CD14-positive monocyte (primary cell): ENCODE measurements around the gene ICAM2. TPM values are rescaled to one million over a fixed set of nuclear protein-coding genes. Genes with fewer than 3 reads are reported as not detected.

Experiments used
- DNase-seq, 3 donors: peaks; one replicate each; pipeline ENCODE4 v3.0.0-alpha.2; 2011 to 2022
- H2AFZ ChIP-seq: 2 replicates; pipeline ENCODE4 v1.6.0; 2012; ENCODE audit warnings: mild to moderate bottlenecking, low read depth, low read length, inconsistent platforms; ENCODE audit not compliant: insufficient read depth, poor library complexity, severe bottlenecking
- H3K27ac ChIP-seq, 2 donors: 1 replicate in 1 of 2; 2 replicates in 1 of 2; pipeline ENCODE4 v1.5.1; 2012 to 2013; ENCODE audit warnings: low read length in 2 of 2, control low read depth in 1 of 2, inconsistent platforms in 1 of 2, low read depth in 1 of 2, mild to moderate bottlenecking in 1 of 2
- H3K27me3 ChIP-seq, 2 donors: one replicate each; pipeline versions ENCODE4 v1.6.0 to v1.6.1; 2011 to 2013; ENCODE audit warnings: low read length in 2 of 2; ENCODE audit not compliant: control insufficient read depth in 2 of 2, insufficient read depth in 2 of 2
- H3K36me3 ChIP-seq, 2 donors: replicated peaks in 1 of 2; 1 replicate in 1 of 2; 2 replicates in 1 of 2; pipeline versions ENCODE4 v1.5.1 to v1.6.1; 2012 to 2013; ENCODE audit warnings: low read length in 2 of 2, control low read depth in 1 of 2, inconsistent platforms in 1 of 2, mild to moderate bottlenecking in 1 of 2; ENCODE audit not compliant: insufficient read depth in 2 of 2, control insufficient read depth in 1 of 2
- H3K4me1 ChIP-seq, 2 donors: 1 replicate in 1 of 2; 2 replicates in 1 of 2; pipeline versions ENCODE4 v1.5.1 to v1.6.1; 2012 to 2013; ENCODE audit warnings: low read length in 2 of 2, control low read depth in 1 of 2, inconsistent platforms in 1 of 2, mild to moderate bottlenecking in 1 of 2, moderate library complexity in 1 of 2; ENCODE audit not compliant: insufficient read depth in 2 of 2, control insufficient read depth in 1 of 2
- H3K4me2 ChIP-seq: replicated peaks from 2 replicates; pipeline ENCODE3; 2012; ENCODE audit warnings: low read length, moderate library complexity, mild to moderate bottlenecking; ENCODE audit not compliant: poor library complexity, severe bottlenecking; ENCODE audit errors: extremely low read depth
- H3K4me3 ChIP-seq, 3 experiments: fragments of 200-600 bp in 1 of 3; sonication (generic) in 1 of 3; replicated peaks in 1 of 3; 1 replicate in 2 of 3; 2 replicates in 1 of 3; pipeline ENCODE4 v1.5.1; 2011 to 2013; ENCODE audit warnings: low read length in 3 of 3, mild to moderate bottlenecking in 3 of 3, control low read depth in 2 of 3, low read depth in 2 of 3, inconsistent platforms in 1 of 3, moderate library complexity in 1 of 3
- H3K79me2 ChIP-seq: 2 replicates; pipeline ENCODE4 v1.6.0; 2012; ENCODE audit warnings: mild to moderate bottlenecking, control low read depth, inconsistent platforms, low read length, moderate library complexity; ENCODE audit not compliant: insufficient read depth
- H3K9ac ChIP-seq: 2 replicates; pipeline ENCODE4 v1.6.0; 2017; ENCODE audit warnings: low read length, mild to moderate bottlenecking; ENCODE audit not compliant: insufficient read depth, poor library complexity, severe bottlenecking
- H3K9me3 ChIP-seq, 2 donors: replicated peaks in 1 of 2; 1 replicate in 1 of 2; 2 replicates in 1 of 2; pipeline versions ENCODE4 v1.5.1 to v1.6.1; 2012 to 2013; ENCODE audit warnings: low read length in 2 of 2, control low read depth in 1 of 2; ENCODE audit not compliant: control insufficient read depth in 1 of 2, insufficient read depth in 1 of 2
- H4K20me1 ChIP-seq: 2 replicates; pipeline ENCODE4 v1.6.0; 2012; ENCODE audit warnings: mild to moderate bottlenecking, low read length, control low read depth, moderate library complexity; ENCODE audit not compliant: insufficient read depth
- H3K27ac Mint-ChIP-seq, 7 donors: one replicate each; pipeline ENCODE4 v1.8.0; 2020; ENCODE audit warnings: mild to moderate bottlenecking in 7 of 7, mixed read lengths in 7 of 7, moderate library complexity in 6 of 7, inconsistent platforms in 2 of 7
- H3K27me3 Mint-ChIP-seq, 3 donors: one replicate each; pipeline ENCODE4 v1.8.0; 2021 to 2022; ENCODE audit warnings: low read depth in 3 of 3, mild to moderate bottlenecking in 3 of 3, mixed read lengths in 3 of 3, moderate library complexity in 3 of 3, inconsistent platforms in 1 of 3
- H3K36me3 Mint-ChIP-seq, 2 donors: one replicate each; pipeline ENCODE4 v1.8.0; 2020; ENCODE audit warnings: mixed read lengths in 2 of 2, inconsistent platforms in 1 of 2, mild to moderate bottlenecking in 1 of 2
- H3K4me1 Mint-ChIP-seq: one replicate; pipeline ENCODE4 v1.8.0; 2020; ENCODE audit warnings: mild to moderate bottlenecking, mixed read lengths
- H3K4me3 Mint-ChIP-seq, 2 donors: one replicate each; pipeline ENCODE4 v1.8.0; 2020; ENCODE audit warnings: mild to moderate bottlenecking in 2 of 2, mixed read lengths in 2 of 2, moderate library complexity in 1 of 2
- H3K9me3 Mint-ChIP-seq, 7 donors: one replicate each; pipeline ENCODE4 v1.8.0; 2020 to 2022; ENCODE audit warnings: mixed read lengths in 7 of 7, mild to moderate bottlenecking in 6 of 7, moderate library complexity in 6 of 7, inconsistent platforms in 2 of 7
- WGBS: methylation state at CpG from one replicate; pipeline ENCODE4 v1.1.5; 2013; ENCODE audit warnings: missing lambda C conversion rate; ENCODE audit not compliant: insufficient coverage; 5-methylcytosine and 5-hydroxymethylcytosine counted together
- intact Hi-C, 2 donors: fragments of 100-400 bp; cut with micrococcal nuclease; formaldehyde crosslinking; loops; one replicate each; pipeline versions ENCODE4 v1.15.0 to v1.15.1; 2023
- polyA plus RNA-seq, 3 donors: library from polyadenylated mRNA; depleted of rRNA in 1 of 3; unstranded in 2 of 3; stranded (reverse) in 1 of 3; fragments of 300-500 nt in 2 of 3; fragments of >200 nt in 1 of 3; fragmentation: Illumina TruSeq in 2 of 3; gene quantifications; 1 replicate in 2 of 3; 2 replicates in 1 of 3; pipeline ENCODE4 v1.2.3, GENCODE V29; 2012 to 2021
- TF ChIP-seq, protein P1 (sequence below): fragments of 200-600 bp; IDR thresholded peaks from one replicate; pipeline ENCODE4 v1.8.0; 2022; ENCODE audit warnings: antibody characterized with exemption, mild to moderate bottlenecking

Gene ICAM2
- polyA plus RNA-seq, 3 donors: 111 to 186 (median 174) TPM

DNA sequence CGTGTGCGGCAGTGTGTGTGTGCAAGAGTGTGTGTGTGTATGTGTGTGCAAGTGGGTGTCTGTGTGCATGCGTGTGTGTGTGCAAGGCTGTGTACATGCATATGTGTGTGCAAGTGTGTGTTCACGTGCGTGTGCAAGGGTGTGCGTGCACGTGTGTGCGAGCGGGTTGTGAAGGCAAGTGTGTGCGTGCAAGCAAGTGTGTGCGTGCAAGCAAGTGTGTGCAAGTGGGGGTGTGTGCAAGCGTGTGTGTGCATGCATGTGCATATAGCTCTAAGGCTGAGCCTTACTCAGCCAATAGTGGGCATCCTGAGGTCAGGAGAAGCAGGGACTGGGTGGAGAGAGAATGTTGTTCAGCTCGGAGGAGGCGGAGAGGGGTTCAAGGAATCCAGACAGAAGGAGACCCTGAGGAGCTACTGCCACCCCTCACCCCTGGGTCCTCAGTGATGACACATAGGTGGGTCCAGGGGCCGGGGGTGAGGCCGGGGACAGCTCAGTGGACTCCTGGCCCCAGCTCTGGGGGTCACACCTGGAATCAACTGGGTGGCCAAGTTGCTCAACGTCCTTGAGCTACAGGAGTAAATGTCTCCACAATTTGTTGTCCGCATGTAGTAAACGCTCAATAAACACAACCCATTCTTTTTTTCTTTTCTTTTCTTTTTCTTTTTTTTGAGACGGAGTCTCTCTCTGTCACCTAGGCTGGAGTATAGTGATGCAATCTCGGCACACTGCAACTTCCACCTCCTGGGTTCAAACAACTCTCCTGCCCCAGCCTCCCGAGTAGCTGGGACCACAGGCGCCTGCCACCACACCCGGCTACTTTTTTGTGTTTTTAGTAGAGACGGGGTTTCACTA is 20.5 kb downstream of the ICAM2 start:
- H3K27me3 ChIP-seq: peaks cover 8 to 36% of the 10 kb centered on the region in 2 donors
- intact Hi-C loops: no loop called here
- peaks cover 29 to 30% of the 10 kb centered on the region in 2 donors for H3K36me3 ChIP-seq
- no peak overlapping the region for H3K4me3 ChIP-seq
- no peaks in the 10 kb centered on the region for H3K9me3 ChIP-seq
- peaks cover 42 to 43% of the 10 kb centered on the region in 2 donors for H3K4me1 ChIP-seq
- Mint-ChIP-seq H3K27ac (peak overlapping the region in 1 of 7 donors; percentile 76), H3K4me3 (peak overlapping the region; percentile 31 to 79), H3K4me1 (peaks cover 36% of the 10 kb centered on the region), H3K27me3 (peaks cover 32 to 48% (median 41%) of the 10 kb centered on the region in 3 donors), H3K9me3 (peaks cover 0 to 13% (median 1%) of the 10 kb centered on the region in 7 donors), H3K36me3 (peaks cover 25 to 28% of the 10 kb centered on the region in 2 donors)
- H2AFZ ChIP-seq: no peak overlapping the region
- no peak overlapping the region for H3K4me2 ChIP-seq
- H3K79me2 ChIP-seq: no peaks in the 10 kb centered on the region
- DNase-seq: no peak
- H3K9ac ChIP-seq: no peak overlapping the region
- no peaks in the 10 kb centered on the region for H4K20me1 ChIP-seq
- WGBS: 89% methylated on average over 16 of the region's 25 CpGs
- H3K27ac ChIP-seq: no peak overlapping the region
- TF ChIP-seq, protein P1, sequence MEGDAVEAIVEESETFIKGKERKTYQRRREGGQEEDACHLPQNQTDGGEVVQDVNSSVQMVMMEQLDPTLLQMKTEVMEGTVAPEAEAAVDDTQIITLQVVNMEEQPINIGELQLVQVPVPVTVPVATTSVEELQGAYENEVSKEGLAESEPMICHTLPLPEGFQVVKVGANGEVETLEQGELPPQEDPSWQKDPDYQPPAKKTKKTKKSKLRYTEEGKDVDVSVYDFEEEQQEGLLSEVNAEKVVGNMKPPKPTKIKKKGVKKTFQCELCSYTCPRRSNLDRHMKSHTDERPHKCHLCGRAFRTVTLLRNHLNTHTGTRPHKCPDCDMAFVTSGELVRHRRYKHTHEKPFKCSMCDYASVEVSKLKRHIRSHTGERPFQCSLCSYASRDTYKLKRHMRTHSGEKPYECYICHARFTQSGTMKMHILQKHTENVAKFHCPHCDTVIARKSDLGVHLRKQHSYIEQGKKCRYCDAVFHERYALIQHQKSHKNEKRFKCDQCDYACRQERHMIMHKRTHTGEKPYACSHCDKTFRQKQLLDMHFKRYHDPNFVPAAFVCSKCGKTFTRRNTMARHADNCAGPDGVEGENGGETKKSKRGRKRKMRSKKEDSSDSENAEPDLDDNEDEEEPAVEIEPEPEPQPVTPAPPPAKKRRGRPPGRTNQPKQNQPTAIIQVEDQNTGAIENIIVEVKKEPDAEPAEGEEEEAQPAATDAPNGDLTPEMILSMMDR: no peak

DNA sequence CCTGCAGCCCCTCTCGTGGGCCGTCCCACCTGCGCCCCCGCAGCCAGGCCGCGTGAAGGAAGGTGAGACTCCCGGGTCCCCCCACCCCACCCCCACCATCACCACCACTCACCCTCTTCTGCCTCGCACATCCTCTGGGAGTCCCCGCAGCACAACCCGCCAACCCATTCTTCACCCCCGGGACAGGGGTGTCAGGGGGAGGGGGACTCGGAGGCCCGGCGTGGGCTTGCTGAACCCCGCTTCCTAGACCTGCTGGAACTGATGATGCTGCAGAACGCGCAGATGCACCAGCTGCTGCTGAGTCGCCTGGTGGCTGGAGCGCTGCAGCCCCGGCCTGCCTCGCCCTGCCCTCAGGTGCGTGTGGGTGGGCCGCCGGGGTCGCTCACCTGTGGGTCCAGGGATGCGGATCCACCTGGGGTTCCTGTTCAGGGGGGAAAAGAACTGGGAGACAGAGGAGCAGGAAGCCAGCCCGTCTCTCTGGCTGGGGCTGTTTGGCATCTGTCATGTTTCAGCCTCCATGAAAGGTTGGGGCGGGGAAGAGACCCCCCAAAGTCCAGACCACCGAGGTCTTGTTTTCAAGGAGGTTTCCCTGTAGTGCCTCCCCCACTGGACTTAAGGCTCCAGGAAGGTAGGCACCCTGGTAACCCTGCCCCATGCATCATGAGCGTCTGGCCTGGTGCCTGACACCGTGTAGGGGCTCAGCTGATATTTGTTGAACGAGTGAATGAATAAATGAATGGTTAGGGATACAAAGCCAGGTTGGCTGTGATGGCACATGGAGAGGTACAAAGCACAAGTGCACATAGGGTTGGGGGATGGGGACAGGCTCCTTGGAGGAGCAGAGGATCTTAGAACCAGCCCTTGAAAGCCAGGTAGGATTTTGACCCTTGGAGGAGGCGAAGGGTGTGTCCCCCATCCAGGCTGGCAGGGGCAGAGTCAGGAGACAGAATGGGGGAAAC is 21.4 kb downstream of the ICAM2 start:
- TF ChIP-seq, protein P1: no peak
- Mint-ChIP-seq H3K27ac (peak overlapping the region in 1 of 7 donors; percentile 75), H3K4me3 (peak overlapping the region; percentile 71 to 79), H3K9me3 (peaks cover 0 to 13% (median 1%) of the 10 kb centered on the region in 7 donors), H3K36me3 (peaks cover 16 to 19% of the 10 kb centered on the region in 2 donors), H3K27me3 (peaks cover 32 to 50% (median 41%) of the 10 kb centered on the region in 3 donors), H3K4me1 (peaks cover 37% of the 10 kb centered on the region)
- Histone ChIP-seq H3K79me2 (no peaks in the 10 kb centered on the region), H3K27me3 (peaks cover 8 to 36% of the 10 kb centered on the region in 2 donors), H3K4me3 (peak overlapping the region; percentile 57 to 84 (median 61)), H2AFZ (peak overlapping the region; percentile 87), H3K9ac (no peak overlapping the region), H3K36me3 (peaks cover 20 to 21% of the 10 kb centered on the region in 2 donors), H3K9me3 (no peaks in the 10 kb centered on the region), H3K4me1 (peaks cover 42 to 43% of the 10 kb centered on the region in 2 donors), H3K27ac (no peak overlapping the region), H3K4me2 (peak overlapping the region; percentile 98), H4K20me1 (no peaks in the 10 kb centered on the region)
- DNase-seq: no peak
- WGBS: 19% methylated on average over 27 of the region's 33 CpGs
- intact Hi-C loops: no loop called here
